Endothelial cell of hepatic sinusoid (primary cell): ENCODE measurements around the gene CSTF2T.
"Not testable (repeated sequence)": the region's sequence is repeated elsewhere in the genome, so short reads cannot be mapped to it uniquely, and the experiment has no call there.

Experiments used
- in situ Hi-C: cut with HindIII; loops from 2 replicates; pipeline ENCODE4 v1.10.0; 2017; ENCODE audit warnings: low sequenced_read_pairs

The CSTF2T gene

GRCh38 chr10:51698473-51699063, 827 bp downstream of the CSTF2T start:
- in situ Hi-C loops = no loop called here

GRCh38 chr10:51696251-51696650, 3.1 kb downstream of the CSTF2T start:
- in situ Hi-C loops = no loop called here

GRCh38 chr10:51694086-51694768, 5.2 kb downstream of the CSTF2T start:
- in situ Hi-C loops = no loop called here

GRCh38 chr10:51691135-51691534, 8.3 kb downstream of the CSTF2T start:
- in situ Hi-C loops = no loop called here

- in situ Hi-C loops = no loop called here
Measured at GRCh38 chr10:51689536-51689935, 9.9 kb downstream of the CSTF2T start.

- in situ Hi-C loops = not testable (repeated sequence)
Measured at GRCh38 chr10:51688826-51689225, 10.6 kb downstream of the CSTF2T start.

GRCh38 chr10:51687296-51687695, 12.1 kb downstream of the CSTF2T start:
- in situ Hi-C loops = no loop called here

GRCh38 chr10:51685768-51686167, 13.6 kb downstream of the CSTF2T start:
- in situ Hi-C loops = no loop called here

GRCh38 chr10:51683031-51683691, 16.2 kb downstream of the CSTF2T start:
- in situ Hi-C loops = no loop called here

- in situ Hi-C loops = no loop called here
Measured at GRCh38 chr10:51679841-51680240, 19.6 kb downstream of the CSTF2T start.

- in situ Hi-C loops = no loop called here
Measured at GRCh38 chr10:51675088-51675487, 24.3 kb downstream of the CSTF2T start.

GRCh38 chr10:51672039-51672535, 27.3 kb downstream of the CSTF2T start:
- in situ Hi-C loops = no loop called here

GRCh38 chr10:51669041-51669440, 30.4 kb downstream of the CSTF2T start:
- in situ Hi-C loops = no loop called here

- in situ Hi-C loops = no loop called here
Measured at GRCh38 chr10:51668336-51668689, 31.1 kb downstream of the CSTF2T start.

- in situ Hi-C loops = no loop called here
Measured at GRCh38 chr10:51667678-51668335, 31.6 kb downstream of the CSTF2T start.

GRCh38 chr10:51666456-51666855, 32.9 kb downstream of the CSTF2T start:
- in situ Hi-C loops = no loop called here

- in situ Hi-C loops = no loop called here
Measured at GRCh38 chr10:51663086-51663485, 36.3 kb downstream of the CSTF2T start.

GRCh38 chr10:51659344-51659743, 40.1 kb downstream of the CSTF2T start:
- in situ Hi-C loops = no loop called here

- in situ Hi-C loops = no loop called here
Measured at GRCh38 chr10:51658000-51658399, 41.4 kb downstream of the CSTF2T start.

- in situ Hi-C loops = no loop called here
Measured at GRCh38 chr10:51656503-51656902, 42.9 kb downstream of the CSTF2T start.

- in situ Hi-C loops = no loop called here
Measured at GRCh38 chr10:51654918-51655317, 44.5 kb downstream of the CSTF2T start.

- in situ Hi-C loops = no loop called here
Measured at GRCh38 chr10:51653025-51653424, 46.4 kb downstream of the CSTF2T start.
